ENCODE data around the gene PSD4.

The PSD4 gene

DNA sequence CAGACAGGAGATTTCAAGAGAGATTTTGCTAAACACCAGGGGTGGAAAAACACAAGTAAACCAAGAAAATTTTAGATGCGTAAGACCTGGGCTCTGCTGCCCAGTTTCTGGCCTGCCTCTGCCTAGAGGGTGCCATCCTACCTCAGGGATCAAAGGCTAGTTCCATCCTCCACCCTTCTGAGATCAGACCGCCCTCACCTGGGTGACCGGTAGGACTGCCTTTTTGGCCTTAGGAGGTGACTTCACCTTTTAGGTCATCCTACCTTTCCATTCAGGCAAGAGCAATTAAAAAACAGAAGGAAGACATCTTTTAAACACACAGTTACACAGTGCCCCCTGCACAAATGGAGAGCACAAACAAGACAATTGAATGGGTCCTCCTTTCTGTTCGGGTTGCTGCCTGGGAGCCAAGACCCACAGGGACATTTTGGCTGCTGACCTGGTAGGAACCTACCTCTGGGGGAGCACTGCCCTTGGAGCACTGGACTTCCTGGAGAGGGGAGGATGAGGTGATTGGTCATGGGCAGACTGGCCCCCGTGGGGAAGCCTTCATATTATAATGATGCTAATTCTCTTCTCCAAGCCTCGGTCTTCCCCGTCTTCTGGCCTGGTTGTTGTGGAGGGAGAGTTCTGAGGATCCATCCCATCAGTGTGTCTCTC lies 3.1 kb downstream of the PSD4 start:
- TF ChIP-seq CTCF (IDR thresholded peaks at IDR 0.05; ENCODE audit: low read depth, low read length), result no peak
- DNase-seq (ENCODE audit: low read depth in 2 of 2), result no peak
- H3K4me3 ChIP-seq (replicated peaks in 1 of 2; ENCODE audit: low read depth in 2 of 2, low read length in 2 of 2), result no peak overlapping the region

DNA sequence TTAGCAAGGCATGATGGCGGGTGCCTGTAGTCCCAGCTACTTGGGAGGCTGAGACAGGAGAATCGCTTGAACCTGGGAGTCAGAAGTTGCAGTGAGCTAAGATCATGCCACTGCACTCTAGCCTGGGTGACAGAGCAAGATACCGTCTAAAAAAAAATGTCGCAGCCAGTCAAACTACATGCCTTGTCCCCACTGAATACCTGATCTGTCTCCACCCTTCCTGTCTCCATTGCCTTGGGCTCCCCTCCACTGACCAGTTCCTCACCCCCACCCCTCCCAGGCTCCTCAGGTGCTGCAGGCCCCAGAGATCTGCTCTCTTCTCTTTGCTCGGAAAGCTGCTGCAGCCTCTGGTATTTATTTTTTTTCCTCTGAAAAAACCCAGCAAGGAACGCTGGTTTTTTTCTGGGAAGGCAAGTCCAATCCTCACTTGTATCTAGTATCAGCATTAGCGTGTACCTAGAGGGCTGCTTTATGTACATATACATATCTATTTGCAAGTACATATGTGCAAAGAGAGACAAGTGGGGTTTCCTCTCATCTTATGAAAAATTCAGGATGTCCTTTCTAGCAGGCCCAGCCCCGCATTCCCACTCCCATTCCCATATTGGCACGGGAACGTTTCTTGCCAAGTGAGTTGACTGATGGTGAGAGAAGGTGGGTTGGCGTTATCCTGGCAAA lies 4.4 kb downstream of the PSD4 start:
- no peak overlapping the region for H3K4me3 ChIP-seq (replicated peaks in 1 of 2; ENCODE audit: low read depth in 2 of 2, low read length in 2 of 2)
- no peak for DNase-seq (ENCODE audit: low read depth in 2 of 2)
- TF ChIP-seq CTCF (IDR thresholded peaks at IDR 0.05; ENCODE audit: low read depth, low read length), result no peak

DNA sequence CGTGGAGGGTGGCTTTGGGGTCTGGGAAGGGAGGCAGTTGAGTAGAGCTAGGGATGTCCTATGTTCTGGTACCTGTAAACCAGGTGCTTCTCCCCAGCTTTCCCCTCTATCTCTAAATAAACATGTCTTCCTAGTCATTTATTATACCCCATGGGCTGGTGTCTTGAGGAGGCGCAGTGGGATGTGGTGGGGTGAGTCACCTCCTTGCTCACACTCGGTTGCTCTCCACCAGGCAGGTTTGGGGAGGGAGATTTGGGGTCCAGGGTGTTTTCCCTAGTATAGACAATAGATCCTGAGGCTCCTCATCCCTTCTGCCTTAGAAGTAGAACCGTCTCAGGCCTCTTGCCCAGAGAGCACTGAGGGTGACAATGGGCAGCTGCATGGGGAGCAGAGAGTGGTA lies 5.1 kb downstream of the PSD4 start:
- no peak overlapping the region for H3K4me3 ChIP-seq (replicated peaks in 1 of 2; ENCODE audit: low read depth in 2 of 2, low read length in 2 of 2)
- no peak for DNase-seq (ENCODE audit: low read depth in 2 of 2)
- TF ChIP-seq CTCF (IDR thresholded peaks at IDR 0.05; ENCODE audit: low read depth, low read length), result no peak

DNA sequence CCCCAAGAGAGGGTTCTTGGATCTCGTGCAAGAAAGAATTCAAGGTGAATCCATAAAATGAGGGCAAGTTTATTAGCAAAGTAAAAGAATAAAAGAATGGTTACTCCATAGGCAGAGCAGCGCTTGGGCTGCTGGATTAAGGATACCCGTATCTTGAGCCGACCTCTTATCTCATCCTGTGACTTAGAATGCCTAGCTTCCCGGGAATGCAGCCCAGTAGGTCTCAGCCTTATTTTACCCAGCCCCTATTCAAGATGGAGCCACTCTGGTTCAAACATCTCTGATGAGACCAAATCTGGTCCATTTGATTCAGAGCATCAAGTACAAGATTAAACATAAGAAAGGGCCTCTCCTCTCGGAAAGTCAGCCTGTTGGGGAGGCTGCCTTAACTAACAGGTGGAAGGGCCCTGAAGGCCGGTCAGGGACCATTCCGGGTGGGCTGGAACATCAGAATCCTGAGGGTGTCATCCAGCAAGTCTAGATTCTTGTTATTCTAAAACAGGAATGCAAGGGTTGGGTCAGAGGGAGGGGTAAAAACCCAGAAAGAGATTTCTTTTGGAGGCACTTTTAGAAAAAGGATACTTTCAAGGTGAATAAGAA lies 5.8 kb downstream of the PSD4 start:
- H3K4me3 ChIP-seq (replicated peaks in 1 of 2; ENCODE audit: low read depth in 2 of 2, low read length in 2 of 2), result no peak overlapping the region
- no peak for TF ChIP-seq CTCF (IDR thresholded peaks at IDR 0.05; ENCODE audit: low read depth, low read length)
- no peak for DNase-seq (ENCODE audit: low read depth in 2 of 2)

GRCh38 chr2:113180131-113180946 lies 6.6 kb downstream of the PSD4 start:
- DNase-seq (ENCODE audit: low read depth in 2 of 2), result no peak
- H3K4me3 ChIP-seq (replicated peaks in 1 of 2; ENCODE audit: low read depth in 2 of 2, low read length in 2 of 2), result no peak overlapping the region

More at GRCh38 chr2:113180131-113180946, 6.6 kb downstream of the PSD4 start:
- no peak for TF ChIP-seq CTCF (IDR thresholded peaks at IDR 0.05; ENCODE audit: low read depth, low read length)

Measured in cardiac fibroblast (primary cell).